WTC11 (cell line): ENCODE results near the gene USP47. TPM values are rescaled to one million over a fixed set of nuclear protein-coding genes. Genes with fewer than 3 reads are reported as not detected.
A peak's percentile ranks its signal among the peaks of the same experiment; 100 is the strongest.

Experiments used
- ATAC-seq: fragments of 200-7000 bp; cut with Tn5 transposase; 2 replicates; pipeline ENCODE4 v1.10.0; 2021; ENCODE audit warnings: mild to moderate bottlenecking, moderate library complexity
- Bru-seq: library from RNA; stranded (reverse); fragments of 400-500 nt; gene quantifications from one replicate; lab custom pipeline; 2021; lab: Mats Ljungman, UMichigan
- CTCF ChIA-PET: fragments of 300-600 bp; sonication (Branson Sonifier 250); formaldehyde crosslinking; loops from one replicate; lab custom pipeline; 2021; ENCODE audit warnings: antibody characterized with exemption; lab: Charles Lee
- POLR2A ChIA-PET: fragments of 350-600 bp; sonication (Branson Sonifier 250); formaldehyde crosslinking; loops from one replicate; lab custom pipeline; 2021; ENCODE audit warnings: antibody characterized with exemption; lab: Charles Lee
- DNase-seq: peaks from one replicate; pipeline ENCODE4 v3.0.0; 2021; ENCODE audit warnings: low spot score
- H3K27ac Mint-ChIP-seq: 2 replicates; pipeline ENCODE4 v1.8.0; 2021; ENCODE audit warnings: mixed read lengths
- H3K27me3 Mint-ChIP-seq: 2 replicates; pipeline ENCODE4 v1.8.0; 2021; ENCODE audit warnings: low read depth, mild to moderate bottlenecking, moderate library complexity, mixed read lengths
- H3K36me3 Mint-ChIP-seq: 2 replicates; pipeline ENCODE4 v1.8.0; 2021; ENCODE audit warnings: mixed read lengths
- H3K4me1 Mint-ChIP-seq: 2 replicates; pipeline ENCODE4 v1.8.0; 2022; ENCODE audit warnings: mixed read lengths
- H3K4me3 Mint-ChIP-seq: 2 replicates; pipeline ENCODE4 v1.8.0; 2021; ENCODE audit warnings: mild to moderate bottlenecking, moderate library complexity, mixed read lengths
- H3K9me3 Mint-ChIP-seq: 2 replicates; pipeline ENCODE4 v1.8.0; 2021; ENCODE audit warnings: mixed read lengths
- ATF6 ChIP-seq: sonication (generic); formaldehyde crosslinking; IDR thresholded peaks from 2 replicates; pipeline ENCODE4 v1.8.1; 2023; ENCODE audit warnings: mild to moderate bottlenecking, missing genetic modification reagents
- CBFB ChIP-seq: sonication (generic); formaldehyde crosslinking; IDR thresholded peaks from 2 replicates; pipeline ENCODE4 v1.8.1; 2022; ENCODE audit warnings: mild to moderate bottlenecking, low read depth, missing genetic modification reagents
- CREB1 ChIP-seq: sonication (generic); formaldehyde crosslinking; IDR thresholded peaks from 2 replicates; pipeline ENCODE4 v1.8.0; 2023; ENCODE audit warnings: mild to moderate bottlenecking, missing genetic modification reagents
- CTCF ChIP-seq: fragments of 200-600 bp; IDR thresholded peaks from 2 replicates; pipeline ENCODE4 v1.8.0; 2022; ENCODE audit warnings: antibody characterized with exemption
- E2F1 ChIP-seq: sonication (generic); formaldehyde crosslinking; IDR thresholded peaks from 2 replicates; pipeline ENCODE4 v1.8.0; 2022; ENCODE audit warnings: mild to moderate bottlenecking, missing genetic modification reagents
- E2F4 ChIP-seq: sonication (generic); formaldehyde crosslinking; IDR thresholded peaks from 2 replicates; pipeline ENCODE4 v1.8.1; 2022; ENCODE audit warnings: low read depth, mild to moderate bottlenecking, moderate library complexity, missing genetic modification reagents, borderline replicate concordance
- E2F5 ChIP-seq: sonication (generic); formaldehyde crosslinking; IDR thresholded peaks from 2 replicates; pipeline ENCODE4 v1.8.1; 2022; ENCODE audit warnings: mild to moderate bottlenecking, moderate library complexity, missing genetic modification reagents
- EMX1 ChIP-seq: fragments of 250-450 bp; sonication (Bioruptor Pico); IDR thresholded peaks from 2 replicates; pipeline ENCODE4 v1.8.0; 2021; ENCODE audit warnings: mild to moderate bottlenecking
- ERG ChIP-seq: fragments of 250-450 bp; sonication (Bioruptor Pico); IDR thresholded peaks from 2 replicates; pipeline ENCODE4 v1.8.0; 2021; ENCODE audit warnings: mild to moderate bottlenecking
- IRF2 ChIP-seq: sonication (generic); formaldehyde crosslinking; IDR thresholded peaks from 2 replicates; pipeline ENCODE4 v1.8.0; 2022; ENCODE audit warnings: low read depth, missing genetic modification reagents, borderline replicate concordance
- KAT7 ChIP-seq: sonication (generic); formaldehyde crosslinking; IDR thresholded peaks from 2 replicates; pipeline ENCODE4 v1.8.1; 2023; ENCODE audit warnings: missing genetic modification reagents, mild to moderate bottlenecking, borderline replicate concordance
- NFATC4 ChIP-seq: fragments of 250-450 bp; sonication (Bioruptor Pico); IDR thresholded peaks from 2 replicates; pipeline ENCODE4 v1.9.0; 2021; ENCODE audit warnings: mild to moderate bottlenecking
- NR1H2 ChIP-seq: sonication (generic); formaldehyde crosslinking; IDR thresholded peaks from 2 replicates; pipeline ENCODE4 v1.9.0; 2021; ENCODE audit warnings: mild to moderate bottlenecking, moderate library complexity, missing genetic modification reagents
- PREB ChIP-seq: sonication (generic); formaldehyde crosslinking; IDR thresholded peaks from 2 replicates; pipeline ENCODE4 v1.8.1; 2022; ENCODE audit warnings: mild to moderate bottlenecking, missing genetic modification reagents, moderate library complexity, borderline replicate concordance
- SOX15 ChIP-seq: fragments of 250-450 bp; sonication (Bioruptor Pico); IDR thresholded peaks from 2 replicates; pipeline ENCODE4 v1.9.0; 2021; ENCODE audit warnings: mild to moderate bottlenecking
- TCF7 ChIP-seq: sonication (generic); formaldehyde crosslinking; IDR thresholded peaks from 2 replicates; pipeline ENCODE4 v1.8.0; 2022; ENCODE audit warnings: mild to moderate bottlenecking, low read depth, missing genetic modification reagents, moderate library complexity
- TEAD1 ChIP-seq: sonication (generic); formaldehyde crosslinking; IDR thresholded peaks from 2 replicates; pipeline ENCODE4 v1.8.0; 2022; ENCODE audit warnings: mild to moderate bottlenecking, missing genetic modification reagents
- TP53 ChIP-seq: sonication (generic); formaldehyde crosslinking; IDR thresholded peaks from 2 replicates; pipeline ENCODE4 v1.8.1; 2023; ENCODE audit warnings: mild to moderate bottlenecking, missing genetic modification reagents
- ZMAT4 ChIP-seq: fragments of 250-450 bp; sonication (Bioruptor Pico); IDR thresholded peaks from 2 replicates; pipeline ENCODE4 v1.9.0; 2021; ENCODE audit warnings: mild to moderate bottlenecking
- ZNF219 ChIP-seq: sonication (generic); formaldehyde crosslinking; IDR thresholded peaks from 2 replicates; pipeline ENCODE4 v1.8.0; 2023; ENCODE audit warnings: missing genetic modification reagents, mild to moderate bottlenecking, borderline replicate concordance
- ZNF263 ChIP-seq: sonication (generic); formaldehyde crosslinking; IDR thresholded peaks from 2 replicates; pipeline ENCODE4 v1.8.1; 2022; ENCODE audit warnings: low read depth, mild to moderate bottlenecking, moderate library complexity, missing genetic modification reagents
- ZNF281 ChIP-seq: sonication (generic); formaldehyde crosslinking; IDR thresholded peaks from 2 replicates; pipeline ENCODE4 v1.8.0; 2023; ENCODE audit warnings: mild to moderate bottlenecking, missing genetic modification reagents
- long read RNA-seq, 3 experiments: library from RNA in 1 of 3; library from capped mRNA in 1 of 3; library from polyadenylated mRNA in 1 of 3; unstranded in 2 of 3; stranded (forward) in 1 of 3; transcript quantifications; one replicate each; pipeline ENCODE4 v2.0.0, GENCODE V29; 2021
- total RNA-seq: library from RNA; stranded (reverse); gene quantifications from 3 replicates; pipeline ENCODE4 v1.2.3, GENCODE V29; 2021

USP47 gene
- total RNA-seq = 18.3 to 20.4 TPM (median 19.7 TPM) in 3 replicates
- percentile 84 among the genes with signal in this experiment for Bru-seq, nascent RNA
- long read RNA-seq, experiment 1, full-length matches to known transcripts = 117 of 175 reads
- long read RNA-seq, experiment 1, partial matches to known transcripts = 32 of 175 reads
- long read RNA-seq, experiment 1, other reads (novel, unspliced or antisense) = 26 of 175 reads
- long read RNA-seq, experiment 2, full-length matches to known transcripts = 4 of 31 reads
- long read RNA-seq, experiment 2, partial matches to known transcripts = 14 of 31 reads
- long read RNA-seq, experiment 2, other reads (novel, unspliced or antisense) = 13 of 31 reads
- long read RNA-seq, experiment 3, partial matches to known transcripts = 5 of 6 reads
- long read RNA-seq, experiment 3, other reads (novel, unspliced or antisense) = 0 of 6 reads

- no peak within 1 kb of the TSS for H3K4me3 Mint-ChIP-seq
- H3K27me3 Mint-ChIP-seq = 0 out of 2 replicates have a peak, but pooled peaks cover 2% of the 10 kb centered on the region
- peak within 1 kb of the TSS; percentile 93 for H3K27ac Mint-ChIP-seq
- peak; percentile 93 for DNase-seq
- H3K4me1 Mint-ChIP-seq = no peaks in the 10 kb centered on the region; the same call in 1 of the 2 replicates
- ChIA-PET POLR2A (interaction anchor here (0.6 to 1.2 kb wide), 6 partner anchors 10 to 1631 kb away, joined by 3 to 8 read pairs (median 3); no protein-coding TSS in a partner anchor), CTCF (interaction anchor here (0.8 to 1.6 kb wide), 5 partner anchors 9 to 814 kb away, joined by 3 to 7 read pairs (median 4); no protein-coding TSS in a partner anchor)
- peak; percentile 88 for ATAC-seq
- H3K9me3 Mint-ChIP-seq = no peaks in the 10 kb centered on the region
- H3K36me3 Mint-ChIP-seq = no peaks in the 10 kb centered on the region
- TF ChIP-seq KAT7 (CRISPR knock-in tag) = 0 out of 2 replicates have a peak, but pooled peaks have one; percentile 24
- TF ChIP-seq ZMAT4 (CRISPR knock-in tag) = no peak
- no peak for TF ChIP-seq E2F4 (CRISPR knock-in tag)
- TF ChIP-seq ATF6 (CRISPR knock-in tag) = no peak
- no peak for TF ChIP-seq CREB1 (CRISPR knock-in tag)
- no peak for TF ChIP-seq ERG
- TF ChIP-seq ZNF263 = no peak
- peak; percentile 51; the same call in 1 of the 2 replicates for TF ChIP-seq TEAD1 (CRISPR knock-in tag)
- TF ChIP-seq IRF2 (CRISPR knock-in tag) = no peak
- no peak for TF ChIP-seq E2F1 (CRISPR knock-in tag)
- no peak for TF ChIP-seq NFATC4 (CRISPR knock-in tag)
- no peak for TF ChIP-seq CBFB (CRISPR knock-in tag)
- no peak for TF ChIP-seq NR1H2 (CRISPR knock-in tag)
- no peak for TF ChIP-seq EMX1 (CRISPR knock-in tag)
- TF ChIP-seq PREB (CRISPR knock-in tag) = no peak
- TF ChIP-seq E2F5 = no peak
- TF ChIP-seq ZNF219 (CRISPR knock-in tag) = no peak
- no peak for TF ChIP-seq CTCF
- peak; percentile 92 for TF ChIP-seq ZNF281 (CRISPR knock-in tag)
- TF ChIP-seq SOX15 = no peak
- peak; percentile 35; the same call in 1 of the 2 replicates for TF ChIP-seq TCF7 (CRISPR knock-in tag)
- no peak for TF ChIP-seq TP53 (CRISPR knock-in tag)
Observed at GRCh38 chr11:11841723-11842420, at the start of gene USP47. Gene USP47 (plus strand): TSS chr11:11841972. CDS start chr11:11842186, 214 bp downstream.
